Measurements from ENCODE around the gene ULK3.

DNA sequence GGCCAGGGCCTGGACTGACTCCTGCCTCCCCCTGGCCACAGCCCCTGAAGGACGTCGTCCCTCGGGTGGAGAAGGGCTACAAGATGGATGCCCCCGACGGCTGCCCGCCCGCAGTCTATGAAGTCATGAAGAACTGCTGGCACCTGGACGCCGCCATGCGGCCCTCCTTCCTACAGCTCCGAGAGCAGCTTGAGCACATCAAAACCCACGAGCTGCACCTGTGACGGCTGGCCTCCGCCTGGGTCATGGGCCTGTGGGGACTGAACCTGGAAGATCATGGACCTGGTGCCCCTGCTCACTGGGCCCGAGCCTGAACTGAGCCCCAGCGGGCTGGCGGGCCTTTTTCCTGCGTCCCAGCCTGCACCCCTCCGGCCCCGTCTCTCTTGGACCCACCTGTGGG lies 40.7 kb downstream of the ULK3 start:
- TF ChIP-seq EP300 (IDR thresholded peaks at IDR 0.05; ENCODE audit: borderline replicate concordance) (no peak), CEBPB (IDR thresholded peaks at IDR 0.05) (no peak), TAF1 (IDR thresholded peaks at IDR 0.05; ENCODE audit: low read depth) (no peak)
- TF ChIP-seq, protein P1, sequence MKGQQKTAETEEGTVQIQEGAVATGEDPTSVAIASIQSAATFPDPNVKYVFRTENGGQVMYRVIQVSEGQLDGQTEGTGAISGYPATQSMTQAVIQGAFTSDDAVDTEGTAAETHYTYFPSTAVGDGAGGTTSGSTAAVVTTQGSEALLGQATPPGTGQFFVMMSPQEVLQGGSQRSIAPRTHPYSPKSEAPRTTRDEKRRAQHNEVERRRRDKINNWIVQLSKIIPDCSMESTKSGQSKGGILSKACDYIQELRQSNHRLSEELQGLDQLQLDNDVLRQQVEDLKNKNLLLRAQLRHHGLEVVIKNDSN (IDR thresholded peaks at IDR 0.05), result no peak
- TF ChIP-seq, protein P2, sequence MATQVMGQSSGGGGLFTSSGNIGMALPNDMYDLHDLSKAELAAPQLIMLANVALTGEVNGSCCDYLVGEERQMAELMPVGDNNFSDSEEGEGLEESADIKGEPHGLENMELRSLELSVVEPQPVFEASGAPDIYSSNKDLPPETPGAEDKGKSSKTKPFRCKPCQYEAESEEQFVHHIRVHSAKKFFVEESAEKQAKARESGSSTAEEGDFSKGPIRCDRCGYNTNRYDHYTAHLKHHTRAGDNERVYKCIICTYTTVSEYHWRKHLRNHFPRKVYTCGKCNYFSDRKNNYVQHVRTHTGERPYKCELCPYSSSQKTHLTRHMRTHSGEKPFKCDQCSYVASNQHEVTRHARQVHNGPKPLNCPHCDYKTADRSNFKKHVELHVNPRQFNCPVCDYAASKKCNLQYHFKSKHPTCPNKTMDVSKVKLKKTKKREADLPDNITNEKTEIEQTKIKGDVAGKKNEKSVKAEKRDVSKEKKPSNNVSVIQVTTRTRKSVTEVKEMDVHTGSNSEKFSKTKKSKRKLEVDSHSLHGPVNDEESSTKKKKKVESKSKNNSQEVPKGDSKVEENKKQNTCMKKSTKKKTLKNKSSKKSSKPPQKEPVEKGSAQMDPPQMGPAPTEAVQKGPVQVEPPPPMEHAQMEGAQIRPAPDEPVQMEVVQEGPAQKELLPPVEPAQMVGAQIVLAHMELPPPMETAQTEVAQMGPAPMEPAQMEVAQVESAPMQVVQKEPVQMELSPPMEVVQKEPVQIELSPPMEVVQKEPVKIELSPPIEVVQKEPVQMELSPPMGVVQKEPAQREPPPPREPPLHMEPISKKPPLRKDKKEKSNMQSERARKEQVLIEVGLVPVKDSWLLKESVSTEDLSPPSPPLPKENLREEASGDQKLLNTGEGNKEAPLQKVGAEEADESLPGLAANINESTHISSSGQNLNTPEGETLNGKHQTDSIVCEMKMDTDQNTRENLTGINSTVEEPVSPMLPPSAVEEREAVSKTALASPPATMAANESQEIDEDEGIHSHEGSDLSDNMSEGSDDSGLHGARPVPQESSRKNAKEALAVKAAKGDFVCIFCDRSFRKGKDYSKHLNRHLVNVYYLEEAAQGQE (IDR thresholded peaks at IDR 0.05; ENCODE audit: low read depth), result no peak
